Caco-2 (cell line): ENCODE measurements around the gene BRINP3. TPM values are rescaled to one million over a fixed set of nuclear protein-coding genes. Genes with fewer than 3 reads are reported as not detected.

Experiments
- BruUV-seq: library from RNA; stranded (reverse); fragments of 400-500 nt; replicated peaks from 2 replicates; lab custom pipeline; 2021; lab: Mats Ljungman, UMichigan
- CTCF ChIA-PET: fragments of 300-600 bp; sonication (Branson Sonifier 250); formaldehyde crosslinking; loops from one replicate; lab custom pipeline; 2022; ENCODE audit warnings: antibody characterized with exemption; lab: Charles Lee
- POLR2A ChIA-PET: fragments of 300-600 bp; sonication (Branson Sonifier 250); formaldehyde crosslinking; loops from one replicate; lab custom pipeline; 2022; ENCODE audit warnings: antibody characterized with exemption; lab: Charles Lee
- DNase-seq, 2 experiments: peaks; one replicate each; pipeline versions ENCODE4 v3.0.0 to v3.0.0-alpha.2; 2020 to 2022
- H3K27me3 ChIP-seq: replicated peaks from 2 replicates; pipeline ENCODE4 v1.6.0; 2011; ENCODE audit warnings: low read length; ENCODE audit not compliant: control insufficient read depth, insufficient read depth
- H3K36me3 ChIP-seq: 2 replicates; pipeline ENCODE4 v1.5.1; 2011; ENCODE audit warnings: low read length; ENCODE audit not compliant: control insufficient read depth, insufficient read depth
- H3K4me1 ChIP-seq: fragments of 250-450 bp; sonication (Bioruptor Pico); 2 replicates; pipeline ENCODE4 v1.5.1; 2020; ENCODE audit warnings: mild to moderate bottlenecking
- H3K4me3 ChIP-seq: 2 replicates; pipeline ENCODE4 v1.5.1; 2011; ENCODE audit warnings: low read depth, mild to moderate bottlenecking, control low read depth, low read length
- H3K9me3 ChIP-seq: fragments of 250-450 bp; sonication (Bioruptor Pico); 2 replicates; pipeline ENCODE4 v1.5.1; 2020; ENCODE audit warnings: mild to moderate bottlenecking, moderate library complexity
- H3K27ac Mint-ChIP-seq: one replicate; pipeline ENCODE4 v1.8.0; 2022; ENCODE audit warnings: mixed read lengths; ENCODE audit not compliant: unreplicated experiment
- H3K27me3 Mint-ChIP-seq: one replicate; pipeline ENCODE4 v1.8.0; 2022; ENCODE audit warnings: mixed read lengths; ENCODE audit not compliant: insufficient read depth, unreplicated experiment
- H3K36me3 Mint-ChIP-seq: one replicate; pipeline ENCODE4 v1.8.0; 2022; ENCODE audit warnings: mild to moderate bottlenecking, mixed read lengths; ENCODE audit not compliant: insufficient read depth, unreplicated experiment
- H3K4me1 Mint-ChIP-seq: one replicate; pipeline ENCODE4 v1.8.0; 2022; ENCODE audit warnings: low read depth, mixed read lengths; ENCODE audit not compliant: unreplicated experiment
- H3K4me3 Mint-ChIP-seq: one replicate; pipeline ENCODE4 v1.8.0; 2022; ENCODE audit warnings: mild to moderate bottlenecking, moderate library complexity, mixed read lengths; ENCODE audit not compliant: unreplicated experiment
- H3K9me3 Mint-ChIP-seq: one replicate; pipeline ENCODE4 v1.8.0; 2022; ENCODE audit warnings: mixed read lengths; ENCODE audit not compliant: unreplicated experiment
- intact Hi-C: fragments of 100-400 bp; cut with micrococcal nuclease; formaldehyde crosslinking; loops from one replicate; pipeline ENCODE4 v1.10.0; 2022; ENCODE audit not compliant: unreplicated experiment
- total RNA-seq: library from RNA; stranded (reverse); gene quantifications from 2 replicates; pipeline ENCODE4 v1.2.3, GENCODE V29; 2022
- TF ChIP-seq, protein P1 (sequence below), 2 experiments: fragments of 200-600 bp in 1 of 2; IDR thresholded peaks; 1 replicate in 1 of 2; 2 replicates in 1 of 2; pipeline versions ENCODE4 v1.5.1 to v1.8.0; 2011 to 2022; ENCODE audit warnings: antibody characterized with exemption in 1 of 2, control low read depth in 1 of 2, inconsistent platforms in 1 of 2, low read depth in 1 of 2, low read length in 1 of 2, mild to moderate bottlenecking in 1 of 2, moderate library complexity in 1 of 2; ENCODE audit not compliant: insufficient read depth in 1 of 2, severe bottlenecking in 1 of 2, unreplicated experiment in 1 of 2

The BRINP3 gene
- total RNA-seq, 1 experiment from 2014 or later: not detected

DNA sequence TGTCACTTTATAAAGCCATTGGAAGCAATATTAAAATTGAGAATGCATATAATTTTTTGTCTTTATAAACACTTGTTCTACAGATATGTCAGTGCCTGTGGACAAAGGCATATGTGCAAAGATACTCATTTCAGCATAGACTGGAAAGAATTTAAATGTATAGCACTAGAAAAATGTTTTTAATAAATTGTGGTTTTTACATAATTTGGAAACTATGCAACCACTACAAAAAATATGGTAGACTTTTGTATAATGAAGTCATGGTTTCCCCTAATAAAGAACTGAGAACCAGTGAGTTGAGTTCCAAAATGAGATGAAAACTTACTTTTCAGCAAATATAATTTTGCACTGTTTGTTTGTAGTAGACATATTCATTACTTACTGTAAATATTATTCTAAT is 48.5 kb downstream of the BRINP3 start:
- POLR2A ChIA-PET: no interaction called here

DNA sequence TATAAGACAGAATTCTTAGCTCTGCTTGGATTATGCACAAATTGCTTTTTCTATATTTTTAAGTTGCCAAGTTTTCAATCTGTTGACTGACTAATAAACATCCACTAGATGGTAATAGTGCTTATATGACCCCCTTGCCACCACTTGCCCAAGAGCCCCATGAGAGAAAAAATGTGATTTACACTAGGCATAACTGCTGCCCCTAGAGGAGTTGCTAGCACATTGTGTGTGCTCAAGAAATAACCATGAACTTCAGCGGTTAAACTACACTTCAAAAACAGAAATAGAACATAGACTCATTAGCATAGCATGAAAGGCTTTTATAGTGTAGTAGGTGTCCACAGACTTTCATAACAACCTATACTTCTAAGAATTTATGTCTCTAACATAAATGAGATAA is 61.4 kb downstream of the BRINP3 start:
- Histone ChIP-seq H3K36me3 (no peaks in the 10 kb centered on the region), H3K27me3 (no peaks in the 10 kb centered on the region), H3K9me3 (no peaks in the 10 kb centered on the region), H3K4me3 (no peak overlapping the region), H3K4me1 (no peaks in the 10 kb centered on the region)
- TF ChIP-seq, protein P1, sequence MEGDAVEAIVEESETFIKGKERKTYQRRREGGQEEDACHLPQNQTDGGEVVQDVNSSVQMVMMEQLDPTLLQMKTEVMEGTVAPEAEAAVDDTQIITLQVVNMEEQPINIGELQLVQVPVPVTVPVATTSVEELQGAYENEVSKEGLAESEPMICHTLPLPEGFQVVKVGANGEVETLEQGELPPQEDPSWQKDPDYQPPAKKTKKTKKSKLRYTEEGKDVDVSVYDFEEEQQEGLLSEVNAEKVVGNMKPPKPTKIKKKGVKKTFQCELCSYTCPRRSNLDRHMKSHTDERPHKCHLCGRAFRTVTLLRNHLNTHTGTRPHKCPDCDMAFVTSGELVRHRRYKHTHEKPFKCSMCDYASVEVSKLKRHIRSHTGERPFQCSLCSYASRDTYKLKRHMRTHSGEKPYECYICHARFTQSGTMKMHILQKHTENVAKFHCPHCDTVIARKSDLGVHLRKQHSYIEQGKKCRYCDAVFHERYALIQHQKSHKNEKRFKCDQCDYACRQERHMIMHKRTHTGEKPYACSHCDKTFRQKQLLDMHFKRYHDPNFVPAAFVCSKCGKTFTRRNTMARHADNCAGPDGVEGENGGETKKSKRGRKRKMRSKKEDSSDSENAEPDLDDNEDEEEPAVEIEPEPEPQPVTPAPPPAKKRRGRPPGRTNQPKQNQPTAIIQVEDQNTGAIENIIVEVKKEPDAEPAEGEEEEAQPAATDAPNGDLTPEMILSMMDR (IDR thresholded peaks at IDR 0.05; ENCODE audit: insufficient read depth in 1 of 2, low read depth in 1 of 2, low read length in 1 of 2, severe bottlenecking in 1 of 2, unreplicated experiment in 1 of 2): peak; percentile 13 to 23
- BruUV-seq: no TSS peak
- no peak overlapping the region for H3K27ac Mint-ChIP-seq
- H3K4me1 Mint-ChIP-seq: no peaks in the 10 kb centered on the region
- no peaks in the 10 kb centered on the region for H3K36me3 Mint-ChIP-seq
- no peak for DNase-seq
- intact Hi-C loops: no loop called here
- POLR2A ChIA-PET: no interaction called here
- H3K4me3 Mint-ChIP-seq: no peak overlapping the region
- H3K9me3 Mint-ChIP-seq: no peaks in the 10 kb centered on the region
- H3K27me3 Mint-ChIP-seq: no peaks in the 10 kb centered on the region
- CTCF ChIA-PET: no interaction called here

More for the DNA sequence above, 48.5 kb downstream of the BRINP3 start:
- Mint-ChIP-seq H3K4me3 (no peak overlapping the region), H3K36me3 (no peaks in the 10 kb centered on the region), H3K27ac (no peak overlapping the region), H3K9me3 (no peaks in the 10 kb centered on the region), H3K27me3 (peaks cover 4% of the 10 kb centered on the region), H3K4me1 (no peaks in the 10 kb centered on the region)
- H3K36me3 ChIP-seq: no peaks in the 10 kb centered on the region
- intact Hi-C loops: no loop called here
- no TSS peak for BruUV-seq
- no peaks in the 10 kb centered on the region for H3K27me3 ChIP-seq
- H3K9me3 ChIP-seq: no peaks in the 10 kb centered on the region
- CTCF ChIA-PET: no interaction called here
- H3K4me3 ChIP-seq: no peak overlapping the region
- DNase-seq: no peak
- TF ChIP-seq, protein P1 (IDR thresholded peaks at IDR 0.05; ENCODE audit: insufficient read depth in 1 of 2, low read depth in 1 of 2, low read length in 1 of 2, severe bottlenecking in 1 of 2, unreplicated experiment in 1 of 2): no peak
- H3K4me1 ChIP-seq: no peaks in the 10 kb centered on the region

DNA sequence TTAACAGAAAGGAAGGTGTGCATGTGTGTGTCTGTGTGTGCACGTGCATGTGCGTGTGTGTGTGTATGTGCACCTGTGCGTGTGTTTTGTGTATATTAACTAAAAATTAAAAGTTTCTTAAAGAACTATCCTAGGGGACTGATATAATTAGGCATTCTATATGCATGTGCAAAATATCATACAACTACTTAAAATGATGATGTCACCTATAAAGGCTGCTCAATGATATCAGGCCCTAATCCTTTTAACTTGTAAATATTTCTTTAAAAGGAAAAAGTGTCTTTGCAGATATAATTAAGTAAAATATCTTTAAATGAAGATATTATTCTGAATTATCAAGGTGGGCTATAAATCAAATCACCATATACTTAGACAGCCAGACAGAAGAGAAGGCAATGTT is 64.5 kb downstream of the BRINP3 start:
- no peaks in the 10 kb centered on the region for H3K27me3 Mint-ChIP-seq
- Histone ChIP-seq H3K4me3 (no peak overlapping the region), H3K36me3 (no peaks in the 10 kb centered on the region), H3K27me3 (no peaks in the 10 kb centered on the region), H3K9me3 (no peaks in the 10 kb centered on the region), H3K4me1 (no peaks in the 10 kb centered on the region)
- POLR2A ChIA-PET: no interaction called here
- no peak for DNase-seq
- H3K36me3 Mint-ChIP-seq: no peaks in the 10 kb centered on the region
- no TSS peak for BruUV-seq
- H3K4me1 Mint-ChIP-seq: no peaks in the 10 kb centered on the region
- no peak overlapping the region for H3K4me3 Mint-ChIP-seq
- CTCF ChIA-PET: no interaction called here
- intact Hi-C loops: no loop called here
- no peak overlapping the region for H3K27ac Mint-ChIP-seq
- H3K9me3 Mint-ChIP-seq: no peaks in the 10 kb centered on the region
- TF ChIP-seq, protein P1 (IDR thresholded peaks at IDR 0.05; ENCODE audit: insufficient read depth in 1 of 2, low read depth in 1 of 2, low read length in 1 of 2, severe bottlenecking in 1 of 2, unreplicated experiment in 1 of 2): no peak
